ENCODE data around the gene NIPAL1.

NIPAL1 gene

GRCh38 chr4:48058617-48059530 lies 42.3 kb downstream of the NIPAL1 start:
- in situ Hi-C loops (cut with MboI; ENCODE audit: low sequenced_read_pairs): no loop called here

GRCh38 chr4:48064349-48064748 lies 47.8 kb downstream of the NIPAL1 start:
- in situ Hi-C loops (cut with MboI; ENCODE audit: low sequenced_read_pairs): no loop called here

GRCh38 chr4:48065587-48066052 lies 49.0 kb downstream of the NIPAL1 start:
- in situ Hi-C loops (cut with MboI; ENCODE audit: low sequenced_read_pairs): no loop called here

- in situ Hi-C loops (cut with MboI; ENCODE audit: low sequenced_read_pairs): no loop called here
Observed at GRCh38 chr4:48067536-48067935, 51.0 kb downstream of the NIPAL1 start.

- in situ Hi-C loops (cut with MboI; ENCODE audit: low sequenced_read_pairs): no loop called here
Observed at GRCh38 chr4:48068182-48068581, 51.6 kb downstream of the NIPAL1 start.

GRCh38 chr4:48069026-48069425 lies 52.5 kb downstream of the NIPAL1 start:
- in situ Hi-C loops (cut with MboI; ENCODE audit: low sequenced_read_pairs): no loop called here

GRCh38 chr4:48071191-48071590 lies 54.6 kb downstream of the NIPAL1 start:
- in situ Hi-C loops (cut with MboI; ENCODE audit: low sequenced_read_pairs): no loop called here

GRCh38 chr4:48073567-48074103 lies 57.1 kb downstream of the NIPAL1 start:
- in situ Hi-C loops (cut with MboI; ENCODE audit: low sequenced_read_pairs): no loop called here

- in situ Hi-C loops (cut with MboI; ENCODE audit: low sequenced_read_pairs): loop anchor here (25.0 kb wide), 1 partner anchor 387 kb away; no protein-coding TSS in a partner anchor
Observed at GRCh38 chr4:48074657-48075056, 58.1 kb downstream of the NIPAL1 start.

GRCh38 chr4:48078425-48078824 lies 61.9 kb downstream of the NIPAL1 start:
- in situ Hi-C loops (cut with MboI; ENCODE audit: low sequenced_read_pairs): loop anchor here (25.0 kb wide), 1 partner anchor 391 kb away; no protein-coding TSS in a partner anchor

- in situ Hi-C loops (cut with MboI; ENCODE audit: low sequenced_read_pairs): loop anchor here (25.0 kb wide), 1 partner anchor 392 kb away; no protein-coding TSS in a partner anchor
Observed at GRCh38 chr4:48078862-48079655, 62.5 kb downstream of the NIPAL1 start.

GRCh38 chr4:48079972-48080391 lies 63.4 kb downstream of the NIPAL1 start:
- in situ Hi-C loops (cut with MboI; ENCODE audit: low sequenced_read_pairs): loop anchor here (25.0 kb wide), 1 partner anchor 393 kb away; no protein-coding TSS in a partner anchor

- in situ Hi-C loops (cut with MboI; ENCODE audit: low sequenced_read_pairs): loop anchor here (25.0 kb wide), 1 partner anchor 394 kb away; no protein-coding TSS in a partner anchor
Observed at GRCh38 chr4:48081196-48081595, 64.6 kb downstream of the NIPAL1 start.

GRCh38 chr4:48082956-48083355 lies 66.4 kb downstream of the NIPAL1 start:
- in situ Hi-C loops (cut with MboI; ENCODE audit: low sequenced_read_pairs): loop anchor here (25.0 kb wide), 1 partner anchor 396 kb away; no protein-coding TSS in a partner anchor

- in situ Hi-C loops (cut with MboI; ENCODE audit: low sequenced_read_pairs): loop anchor here (25.0 kb wide), 1 partner anchor 399 kb away; no protein-coding TSS in a partner anchor
Observed at GRCh38 chr4:48085821-48086589, 69.4 kb downstream of the NIPAL1 start.
